Lower leg skin (tissue), 4 donors: ENCODE data around the gene RNF145. TPM values are rescaled to one million over a fixed set of nuclear protein-coding genes. Genes with fewer than 3 reads are reported as not detected.

Experiments used
- DNase-seq, 2 donors: peaks; one replicate each; pipeline ENCODE4 v3.0.0-alpha.2; 2019; ENCODE audit warnings: low spot score in 2 of 2
- H3K4me3 ChIP-seq: fragments of 200-600 bp; sonication (generic); 2 replicates; pipeline ENCODE4 v1.5.1; 2017; ENCODE audit warnings: mild to moderate bottlenecking, low read depth; ENCODE audit not compliant: poor library complexity, severe bottlenecking
- CTCF ChIP-seq, 3 donors: fragments of 450-650 bp; IDR thresholded peaks; one replicate each; pipeline ENCODE4 v1.5.1; 2016; ENCODE audit warnings: antibody characterized with exemption in 3 of 3, mild to moderate bottlenecking in 3 of 3, moderate library complexity in 2 of 3
- POLR2A ChIP-seq, 2 donors: fragments of 450-650 bp; IDR thresholded peaks; one replicate each; pipeline ENCODE4 v1.6.1; 2016 to 2017; ENCODE audit warnings: antibody characterized with exemption in 2 of 2, mild to moderate bottlenecking in 1 of 2, moderate library complexity in 1 of 2
- WGBS, 2 donors: methylation state at CpG; one replicate each; pipeline ENCODE4 v1.1.5; 2018; 5-methylcytosine and 5-hydroxymethylcytosine counted together
- intact Hi-C: fragments of 100-400 bp; cut with DNase I; formaldehyde crosslinking; loops from one replicate; pipeline ENCODE4 v1.15.0; 2023; ENCODE audit warnings: low total_unique reads
- total RNA-seq, 4 donors: library from RNA; depleted of rRNA; stranded (reverse); fragments of >200 nt; gene quantifications; one replicate each; pipeline ENCODE4 v1.1.0, GENCODE V29; 2016

RNF145 gene
- total RNA-seq, 4 donors from 2014 or later: 32.8 to 57.0 (median 43.9) TPM

GRCh38 chr5:159249158-159249557, 39.8 kb upstream of the RNF145 start:
- no peak overlapping the region for H3K4me3 ChIP-seq
- intact Hi-C loops: no loop called here
- WGBS, 2 donors: 68 to 72% methylated on average over 2 of the region's 2 CpGs
- no peak for DNase-seq
- TF ChIP-seq CTCF (IDR thresholded peaks at IDR 0.05) (no peak), POLR2A (IDR thresholded peaks at IDR 0.05) (no peak)

DNA sequence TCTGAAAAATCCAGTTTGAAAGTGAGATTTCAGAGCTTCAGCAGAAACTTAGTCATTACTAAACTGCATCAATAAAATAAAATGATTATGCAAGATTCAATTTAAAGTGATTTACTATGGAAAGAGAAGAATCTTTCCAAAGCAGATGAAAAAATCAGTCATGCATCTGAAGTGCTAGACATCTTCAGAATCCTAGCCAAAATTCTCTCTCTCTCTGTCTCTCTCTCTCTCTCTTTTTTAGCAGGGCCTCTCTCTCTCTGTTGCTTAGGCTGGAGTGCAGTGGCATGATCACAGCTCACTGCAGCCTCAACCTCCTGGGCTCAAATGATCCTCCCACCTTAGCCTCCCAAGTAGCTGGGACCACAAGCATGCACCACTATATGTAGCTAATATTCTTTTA, 35.5 kb upstream of the RNF145 start:
- no peak for TF ChIP-seq POLR2A (IDR thresholded peaks at IDR 0.05)
- TF ChIP-seq CTCF (IDR thresholded peaks at IDR 0.05): no peak
- intact Hi-C loops: no loop called here
- DNase-seq: no peak
- no peak overlapping the region for H3K4me3 ChIP-seq

- WGBS, 2 donors: 71 to 75% methylated on average over 3 of the region's 3 CpGs
- H3K4me3 ChIP-seq: no peak overlapping the region
- DNase-seq: no peak
- TF ChIP-seq POLR2A (IDR thresholded peaks at IDR 0.05) (no peak), CTCF (IDR thresholded peaks at IDR 0.05) (no peak)
- intact Hi-C loops: no loop called here
These were observed 34.8 kb upstream of the RNF145 start for GRCh38 chr5:159244163-159244562.

DNA sequence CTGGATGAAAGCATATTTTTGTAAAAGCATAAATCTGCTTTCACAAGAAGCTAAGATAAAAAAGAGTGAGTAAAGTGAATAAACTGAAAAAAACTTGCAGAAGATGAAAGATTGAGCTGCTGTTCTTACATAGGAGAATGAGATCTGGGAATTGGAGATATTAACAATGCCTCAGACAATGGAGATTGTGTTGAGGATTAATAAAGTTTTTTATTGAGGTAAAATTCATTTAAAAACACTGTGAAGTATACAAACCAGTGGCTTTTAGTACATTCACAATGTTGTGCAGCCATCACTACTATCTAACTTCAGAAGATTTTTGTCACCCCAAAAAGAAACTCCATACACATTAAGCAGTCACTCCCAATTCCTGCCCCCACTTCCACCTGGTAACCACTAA, 34.0 kb upstream of the RNF145 start:
- intact Hi-C loops: no loop called here
- no peak for TF ChIP-seq CTCF (IDR thresholded peaks at IDR 0.05)
- no peak overlapping the region for H3K4me3 ChIP-seq
- no peak for DNase-seq

- no peak overlapping the region for H3K4me3 ChIP-seq
- DNase-seq: no peak
- TF ChIP-seq POLR2A (IDR thresholded peaks at IDR 0.05): no peak
- TF ChIP-seq CTCF (IDR thresholded peaks at IDR 0.05): no peak
- WGBS, 2 donors: 58 to 66% methylated on average over 4 of the region's 4 CpGs
- intact Hi-C loops: no loop called here
These were observed 33.3 kb upstream of the RNF145 start for GRCh38 chr5:159242656-159243055.

GRCh38 chr5:159241946-159242552, 32.7 kb upstream of the RNF145 start:
- TF ChIP-seq CTCF (IDR thresholded peaks at IDR 0.05): no peak
- TF ChIP-seq POLR2A (IDR thresholded peaks at IDR 0.05): no peak
- 47 to 48% methylated on average over 2 of the region's 2 CpGs for WGBS, 2 donors

More at GRCh38 chr5:159241946-159242552, 32.7 kb upstream of the RNF145 start:
- intact Hi-C loops: no loop called here
- no peak overlapping the region for H3K4me3 ChIP-seq
- DNase-seq: no peak
